ACHN (cell line): ENCODE data around the gene MYO18B.

Experiments
- DNase-seq: peaks from one replicate; pipeline ENCODE4 v3.0.0-alpha.2; 2015
- in situ Hi-C: cut with HindIII; loops from 2 replicates; pipeline ENCODE4 v1.10.0; 2017; ENCODE audit warnings: low sequenced_read_pairs, low pct_ligation_motif_present, low pct_unique_long_range_greater_than_20kb

MYO18B gene

DNA sequence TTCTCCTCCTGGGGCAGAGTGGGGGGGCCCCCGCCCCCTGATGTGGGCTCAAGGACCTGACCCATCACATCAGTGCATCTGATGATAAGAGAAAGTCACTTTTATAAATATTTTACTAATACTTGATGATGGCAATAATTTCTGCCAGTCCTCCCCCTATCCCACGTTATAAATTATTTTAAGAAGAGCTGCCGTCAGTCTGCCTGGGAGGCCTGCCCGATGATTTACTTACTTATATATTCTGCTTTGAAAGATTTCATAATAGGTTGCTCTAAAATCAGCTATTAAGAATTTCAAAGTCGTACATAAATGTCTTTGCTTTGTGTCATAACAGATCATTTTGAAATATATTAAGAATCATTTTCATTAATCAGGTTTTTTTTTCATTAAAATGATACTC is 58.8 kb downstream of the MYO18B start:
- in situ Hi-C loops: no loop called here
- no peak for DNase-seq

DNA sequence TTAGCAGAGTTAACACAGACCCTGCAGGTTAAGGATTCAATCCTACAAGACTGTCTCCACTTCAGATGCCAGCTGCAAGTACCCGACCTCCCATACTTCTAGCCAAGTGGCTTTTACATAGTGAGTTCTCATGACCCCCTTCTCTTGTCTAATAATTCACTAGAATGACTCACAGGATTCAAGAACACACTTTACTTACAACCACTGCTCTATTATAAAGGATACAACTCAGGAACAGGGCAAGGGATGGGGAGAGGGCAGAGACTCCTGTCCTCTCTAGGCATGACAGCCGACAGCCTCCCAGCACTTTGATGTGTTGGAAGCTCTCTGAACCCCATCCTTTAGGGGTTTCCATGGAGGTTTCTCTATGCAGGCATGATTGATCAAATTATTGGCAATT is 60.0 kb downstream of the MYO18B start:
- in situ Hi-C loops: no loop called here
- DNase-seq: peak; percentile 27

DNA sequence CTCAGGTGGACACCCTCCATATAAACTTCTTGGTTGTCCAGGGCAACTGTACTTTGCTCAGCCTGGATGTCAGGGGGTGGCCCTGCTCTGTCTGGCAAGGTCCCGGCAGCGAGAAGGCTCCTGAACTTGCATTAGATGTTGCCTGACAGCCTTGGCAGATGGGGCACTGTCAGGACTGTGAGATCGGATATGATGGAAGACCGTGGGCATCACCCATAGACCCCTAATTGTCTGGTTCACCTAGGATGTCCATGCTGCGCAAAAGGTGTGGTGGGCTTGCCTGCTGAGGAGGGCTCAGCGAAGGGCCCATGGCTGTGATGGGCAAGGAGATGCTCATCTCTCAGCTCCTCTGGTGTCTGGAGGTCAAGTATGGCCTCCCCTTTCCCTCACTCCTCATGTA is 62.7 kb downstream of the MYO18B start:
- in situ Hi-C loops: no loop called here
- no peak for DNase-seq

DNA sequence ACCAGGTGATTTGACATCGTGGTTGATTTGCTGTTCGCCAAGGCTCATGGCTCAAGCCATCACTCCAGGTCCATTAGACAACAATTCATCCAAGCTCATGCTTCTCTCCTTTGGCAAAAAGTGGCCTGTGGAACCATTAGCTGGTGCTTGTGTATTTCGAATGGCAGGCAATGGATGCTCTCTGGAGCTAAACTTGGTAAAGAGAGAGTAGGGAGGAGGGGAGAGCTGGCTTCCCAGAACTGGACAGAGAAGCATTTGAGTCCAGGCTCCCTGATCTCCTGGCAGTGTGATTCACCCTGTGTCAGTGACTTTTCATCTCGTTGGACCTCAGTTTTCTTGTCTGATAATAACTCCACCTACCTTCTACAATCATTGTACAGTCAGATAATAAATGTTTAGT is 64.6 kb downstream of the MYO18B start:
- in situ Hi-C loops: no loop called here
- no peak for DNase-seq

DNA sequence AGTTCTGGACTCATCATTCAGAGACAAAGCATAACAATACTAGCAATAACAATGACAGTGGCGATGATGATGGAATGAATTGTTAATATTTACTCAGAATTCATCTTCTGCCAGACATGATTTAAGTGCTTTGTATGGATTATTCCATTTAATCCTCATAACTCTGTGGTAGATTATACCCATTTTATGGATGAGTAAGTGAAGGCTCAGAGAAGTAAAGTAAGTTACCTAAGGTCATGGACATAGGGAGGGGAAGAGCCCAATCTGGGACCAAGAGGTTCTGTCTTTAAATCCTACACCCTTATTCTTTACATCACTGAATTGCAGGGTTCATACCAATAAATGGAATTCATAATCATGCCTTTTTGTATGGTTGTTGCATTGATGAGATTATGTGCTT is 72.7 kb downstream of the MYO18B start:
- in situ Hi-C loops: no loop called here
- no peak for DNase-seq

GRCh38 chr22:25815561-25815960 is 73.6 kb downstream of the MYO18B start:
- in situ Hi-C loops: no loop called here
- DNase-seq: no peak

- no peak for DNase-seq
- in situ Hi-C loops: no loop called here
Measured at GRCh38 chr22:25816522-25817059, 74.6 kb downstream of the MYO18B start.

DNA sequence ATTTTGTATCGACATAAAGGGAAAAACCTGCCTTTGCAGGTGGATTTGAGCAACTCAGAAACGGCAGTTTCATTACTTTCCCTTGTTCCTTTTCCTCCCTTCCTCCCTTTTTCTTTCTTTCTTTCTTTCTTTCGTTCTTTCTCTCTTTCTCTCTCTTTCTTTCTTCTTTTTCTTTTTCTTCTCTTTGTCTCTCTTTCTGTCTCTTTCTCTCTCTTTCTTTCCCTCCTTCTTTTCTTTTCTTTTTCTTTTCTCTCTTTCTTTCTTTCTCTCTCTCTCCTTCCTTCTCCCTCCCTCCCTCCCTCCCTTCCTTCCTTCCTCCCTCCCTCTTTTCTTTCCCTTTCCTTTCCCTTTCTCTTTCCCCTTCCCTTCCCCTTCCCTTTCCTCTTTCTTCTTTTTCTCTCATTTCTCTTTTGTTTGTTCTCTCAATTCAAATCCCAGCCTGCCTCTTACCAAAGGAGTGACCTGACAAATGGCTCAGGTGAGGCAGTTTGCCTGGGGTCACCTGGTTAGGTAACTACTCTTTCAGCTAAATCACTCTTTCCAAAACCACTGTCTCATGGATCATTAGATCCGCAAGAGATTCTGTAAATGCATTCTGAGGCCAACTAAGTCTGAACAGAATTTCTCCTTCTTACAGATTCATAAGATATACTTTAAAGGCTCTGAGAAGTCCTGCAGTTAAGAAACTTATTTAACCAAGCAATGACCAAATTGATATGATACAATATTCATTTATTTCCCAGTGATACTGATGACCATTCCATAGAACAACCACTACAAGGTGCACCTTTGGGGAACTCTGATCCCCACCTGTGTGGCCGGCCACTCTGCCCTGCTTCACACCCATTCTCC is 75.3 kb downstream of the MYO18B start:
- DNase-seq: no peak
- in situ Hi-C loops: no loop called here

DNA sequence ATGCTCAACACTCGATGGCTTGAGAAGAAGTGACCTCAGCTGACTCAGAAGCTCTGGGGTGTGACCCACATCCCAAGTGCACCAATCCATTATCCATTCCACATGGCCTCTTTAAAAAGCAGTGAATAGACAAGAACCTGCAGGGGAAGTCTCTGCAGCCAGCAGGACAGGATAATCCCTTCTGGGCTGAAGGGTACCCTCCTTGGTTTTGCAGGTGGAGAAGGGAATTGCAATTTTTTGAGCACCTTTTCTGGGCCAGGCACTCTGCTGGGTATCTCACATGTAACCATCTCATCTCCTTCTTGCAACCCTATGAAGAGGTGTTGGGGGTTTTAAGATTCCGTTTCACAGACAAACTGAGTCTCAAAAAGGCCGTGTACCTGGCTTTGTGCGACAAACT is 76.6 kb downstream of the MYO18B start:
- no peak for DNase-seq
- in situ Hi-C loops: no loop called here

GRCh38 chr22:25822344-25822743 is 80.4 kb downstream of the MYO18B start:
- no peak for DNase-seq
- in situ Hi-C loops: no loop called here

DNA sequence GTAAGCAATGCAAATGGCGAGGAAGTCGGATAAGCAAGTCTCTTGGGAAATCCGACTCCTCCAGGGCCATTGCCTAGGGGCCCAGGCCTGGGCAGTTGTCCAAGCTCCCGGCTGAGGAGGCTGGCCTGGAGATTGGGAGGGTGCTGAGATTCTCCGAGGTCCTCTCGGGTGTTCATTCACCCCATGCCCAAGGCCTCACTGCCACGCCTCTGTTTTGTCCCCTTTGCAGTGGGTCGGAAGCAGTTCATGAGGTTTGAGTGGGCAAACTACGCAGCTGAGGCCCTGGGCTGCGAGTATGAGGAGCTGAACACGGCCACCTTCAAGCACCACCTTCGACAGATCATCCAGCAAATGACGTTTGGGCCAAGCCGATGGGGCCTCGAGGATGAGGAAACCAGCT is 81.3 kb downstream of the MYO18B start:
- DNase-seq: no peak
- in situ Hi-C loops: no loop called here

DNA sequence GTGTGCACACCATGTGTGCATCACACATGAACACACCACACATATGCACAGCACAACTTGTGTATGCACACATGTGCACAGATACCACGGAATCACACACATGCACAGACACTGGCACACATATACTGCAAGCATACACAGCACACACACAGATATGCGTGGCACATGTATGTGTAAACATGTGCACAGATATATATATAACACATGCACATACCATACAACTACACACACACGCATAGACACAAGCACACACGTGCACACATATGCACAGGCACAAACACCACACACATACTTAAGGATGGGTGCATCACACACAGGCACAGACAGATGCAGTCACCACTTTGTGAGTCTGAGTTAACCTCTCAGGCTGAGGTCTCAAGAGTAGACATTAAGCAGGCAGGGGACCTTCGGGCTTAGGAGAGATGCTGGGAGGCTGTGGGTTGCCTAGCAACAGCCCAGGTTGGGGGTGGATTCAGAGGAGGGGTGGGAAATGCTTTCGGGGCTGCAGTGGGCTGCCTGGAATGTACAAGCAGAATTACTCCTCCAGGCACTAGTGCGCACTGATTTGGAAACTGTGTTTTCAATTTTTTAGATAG is 82.9 kb downstream of the MYO18B start:
- in situ Hi-C loops: no loop called here
- no peak for DNase-seq

GRCh38 chr22:25827415-25827814 is 85.4 kb downstream of the MYO18B start:
- in situ Hi-C loops: no loop called here
- DNase-seq: no peak

GRCh38 chr22:25828422-25828821 is 86.4 kb downstream of the MYO18B start:
- in situ Hi-C loops: no loop called here
- no peak for DNase-seq

- no peak for DNase-seq
- in situ Hi-C loops: no loop called here
Measured at GRCh38 chr22:25829237-25829636, 87.2 kb downstream of the MYO18B start.

DNA sequence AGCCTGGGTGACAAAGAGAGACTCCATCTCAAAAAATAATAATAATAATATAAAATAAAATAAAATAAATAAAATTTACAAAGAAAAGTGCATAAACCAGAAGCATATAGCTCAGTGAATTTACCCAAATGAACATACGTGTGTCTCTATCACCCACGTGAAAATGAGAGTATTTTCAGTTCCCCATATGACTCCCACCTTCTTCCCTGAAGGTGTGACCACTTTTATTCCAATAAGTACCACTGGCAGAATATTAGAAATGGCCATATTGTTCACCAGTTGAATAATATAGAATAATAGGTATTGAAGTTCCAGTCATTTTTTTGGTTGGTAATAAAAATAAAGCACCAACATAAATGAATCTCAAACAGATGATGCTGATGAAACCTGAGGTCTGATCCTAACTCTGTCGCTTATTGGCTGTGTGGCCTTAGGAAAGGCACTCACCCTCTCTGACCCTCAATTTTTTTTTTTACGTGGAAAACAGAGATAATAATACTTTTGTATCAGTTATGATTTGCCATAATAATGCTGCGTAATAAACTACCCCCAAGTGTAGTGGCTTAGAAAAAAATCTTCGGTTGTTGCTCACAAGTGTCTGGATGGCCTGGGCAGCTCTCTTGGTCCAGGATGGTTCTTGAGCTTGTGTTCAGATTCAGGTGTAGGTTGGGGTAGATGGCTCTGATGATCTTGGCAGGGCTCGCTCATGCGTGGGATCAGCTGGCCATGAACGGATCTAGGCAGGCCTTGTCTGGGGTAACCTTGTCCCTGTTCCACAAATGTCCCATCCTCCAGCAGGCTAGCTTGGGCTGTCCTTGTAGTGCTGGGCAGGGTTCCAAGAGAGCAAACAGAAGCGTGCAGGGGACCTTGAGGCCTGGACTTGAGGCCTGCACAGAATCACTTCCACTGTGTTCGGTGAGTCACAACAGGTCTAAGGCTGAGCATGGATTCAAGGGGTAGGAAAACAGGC is 88.1 kb downstream of the MYO18B start:
- DNase-seq: no peak
- in situ Hi-C loops: no loop called here

- in situ Hi-C loops: no loop called here
- DNase-seq: no peak
Measured at GRCh38 chr22:25833091-25833490, 91.1 kb downstream of the MYO18B start.

DNA sequence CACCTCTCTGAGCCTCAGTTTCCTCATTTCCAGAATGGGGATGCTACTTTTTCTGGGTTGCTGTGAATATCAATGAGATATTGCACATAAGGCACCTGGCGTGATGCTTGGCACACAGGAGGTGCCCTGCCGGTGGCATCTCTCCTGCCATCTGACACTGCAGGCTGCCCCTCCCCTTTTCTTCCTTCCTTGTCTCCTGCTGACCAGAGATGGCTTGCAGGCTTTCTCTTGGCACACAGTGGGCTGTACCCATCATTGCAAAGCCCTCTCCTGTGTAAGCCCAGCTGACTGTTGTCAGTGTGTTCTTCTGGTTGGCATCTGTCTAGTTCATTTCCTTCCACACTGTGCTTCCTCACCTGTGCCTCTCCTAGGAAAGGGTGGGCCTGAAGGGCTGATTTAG is 91.7 kb downstream of the MYO18B start:
- in situ Hi-C loops: no loop called here

GRCh38 chr22:25834490-25834889 is 92.5 kb downstream of the MYO18B start:
- no peak for DNase-seq

More for the DNA sequence above, 91.7 kb downstream of the MYO18B start:
- no peak for DNase-seq

More at GRCh38 chr22:25834490-25834889, 92.5 kb downstream of the MYO18B start:
- in situ Hi-C loops: no loop called here
